Neural cell (in vitro differentiated cells): ENCODE measurements around the gene GPX3. TPM values are rescaled to one million over a fixed set of nuclear protein-coding genes. Genes with fewer than 3 reads are reported as not detected.

Source experiments
- H2AFZ ChIP-seq: fragments of 200-600, 300-800 bp; sonication (generic), shearing (Covaris generic); 2 replicates; pipeline ENCODE4 v1.6.0; 2014; ENCODE audit warnings: low read depth, mild to moderate bottlenecking, antibody characterized with exemption, low read length, moderate library complexity
- H3F3A ChIP-seq: fragments of 200-600 bp; shearing (Covaris generic); 2 replicates; pipeline ENCODE4 v1.6.1; 2016; ENCODE audit warnings: mild to moderate bottlenecking, moderate library complexity, mixed read lengths, antibody characterized with exemption, low read length; ENCODE audit not compliant: insufficient read depth, poor library complexity, severe bottlenecking
- H3K27ac ChIP-seq: fragments of 200-600, 300-800 bp; sonication (generic), shearing (Covaris generic); 2 replicates; pipeline ENCODE4 v1.5.1; 2014; ENCODE audit warnings: mild to moderate bottlenecking, low read length, moderate library complexity
- H3K27me3 ChIP-seq: fragments of 300-800, 200-600 bp; sonication (generic), shearing (Covaris generic); 2 replicates; pipeline ENCODE4 v1.6.0; 2014; ENCODE audit warnings: mild to moderate bottlenecking, low read depth, low read length, moderate library complexity; ENCODE audit not compliant: insufficient read depth
- H3K36me3 ChIP-seq: fragments of 300-800, 200-600 bp; sonication (generic), shearing (Covaris generic); 2 replicates; pipeline ENCODE4 v1.5.1; 2014; ENCODE audit warnings: mild to moderate bottlenecking, antibody characterized with exemption, low read length, moderate library complexity; ENCODE audit not compliant: insufficient read depth
- H3K4me2 ChIP-seq: fragments of 300-800, 200-600 bp; sonication (generic), shearing (Covaris generic); 2 replicates; pipeline ENCODE4 v1.6.0; 2014; ENCODE audit warnings: mild to moderate bottlenecking, low read length
- H3K4me3 ChIP-seq: fragments of 300-800, 200-600 bp; sonication (generic), shearing (Covaris generic); 2 replicates; pipeline ENCODE4 v1.5.1; 2014; ENCODE audit warnings: mild to moderate bottlenecking, low read length, moderate library complexity
- H3K79me2 ChIP-seq: fragments of 200-600 bp; shearing (Covaris generic); replicated peaks from 2 replicates; pipeline ENCODE4 v1.6.0; 2014; ENCODE audit warnings: mild to moderate bottlenecking, low read length, moderate library complexity; ENCODE audit not compliant: insufficient read depth
- H3K9ac ChIP-seq: fragments of 300-800, 200-600 bp; sonication (generic), shearing (Covaris generic); 2 replicates; pipeline ENCODE4 v1.6.1; 2016; ENCODE audit warnings: mild to moderate bottlenecking, low read length, mixed read lengths
- H3K9me2 ChIP-seq: fragments of 200-600 bp; shearing (Covaris generic); 2 replicates; pipeline ENCODE4 v1.6.1; 2016; ENCODE audit warnings: mild to moderate bottlenecking, low read length, mixed read lengths; ENCODE audit not compliant: insufficient read depth
- H3K9me3 ChIP-seq: fragments of 200-600, 300-800 bp; sonication (generic), shearing (Covaris generic); 2 replicates; pipeline ENCODE4 v1.6.1; 2016; ENCODE audit warnings: mild to moderate bottlenecking, mixed run types, low read length, moderate library complexity, mixed read lengths
- H4K20me1 ChIP-seq: fragments of 200-600 bp; shearing (Covaris generic); 2 replicates; pipeline ENCODE4 v1.6.1; 2016; ENCODE audit warnings: mild to moderate bottlenecking, mixed run types; ENCODE audit not compliant: insufficient read depth
- EP300 ChIP-seq: fragments of 450-650 bp; conservative IDR thresholded peaks from 2 replicates; pipeline ENCODE4 v1.6.1; 2014; ENCODE audit warnings: antibody characterized with exemption, mild to moderate bottlenecking, moderate library complexity; ENCODE audit not compliant: poor library complexity, severe bottlenecking
- EZH2 ChIP-seq: fragments of 200-600, 300-800 bp; shearing (Covaris generic), sonication (generic); IDR thresholded peaks from 2 replicates; pipeline ENCODE4 v1.6.1; 2014; ENCODE audit warnings: antibody characterized with exemption, low read length, borderline replicate concordance, mild to moderate bottlenecking; ENCODE audit not compliant: insufficient read depth, poor library complexity, severe bottlenecking
- MXI1 ChIP-seq: fragments of 450-650 bp; conservative IDR thresholded peaks from 2 replicates; pipeline ENCODE4 v1.6.1; 2014; ENCODE audit warnings: antibody characterized with exemption, mild to moderate bottlenecking; ENCODE audit not compliant: poor library complexity, severe bottlenecking
- POLR2AphosphoS5 ChIP-seq: IDR thresholded peaks from 2 replicates; pipeline ENCODE4 v1.6.1; 2012
- RAD21 ChIP-seq: fragments of 450-650 bp; conservative IDR thresholded peaks from 2 replicates; pipeline ENCODE4 v1.6.1; 2014; ENCODE audit warnings: antibody characterized with exemption, mild to moderate bottlenecking, moderate library complexity
- SMC3 ChIP-seq: fragments of 450-650 bp; conservative IDR thresholded peaks from 2 replicates; pipeline ENCODE4 v1.6.1; 2014; ENCODE audit warnings: antibody characterized with exemption, mild to moderate bottlenecking, moderate library complexity; ENCODE audit not compliant: poor library complexity
- TAF1 ChIP-seq: IDR thresholded peaks from 2 replicates; pipeline ENCODE4 v1.6.1; 2012; ENCODE audit warnings: low read depth
- polyA plus RNA-seq: library from polyadenylated mRNA; depleted of rRNA; stranded (reverse); fragments of >200 nt; gene quantifications from 2 replicates; pipeline ENCODE4 v1.2.3, GENCODE V29; 2014
- TF ChIP-seq, protein P1 (sequence below): fragments of 450-650 bp; IDR thresholded peaks from 2 replicates; pipeline ENCODE4 v1.5.1; 2014; ENCODE audit warnings: antibody characterized with exemption, mild to moderate bottlenecking, moderate library complexity; ENCODE audit not compliant: poor library complexity, severe bottlenecking
- TF ChIP-seq, protein P2 (sequence below): IDR thresholded peaks from 2 replicates; pipeline ENCODE4 v1.6.1; 2012; ENCODE audit warnings: borderline replicate concordance

The GPX3 gene
- polyA plus RNA-seq, 1 donor from 2014 or later = 4.0 TPM

DNA sequence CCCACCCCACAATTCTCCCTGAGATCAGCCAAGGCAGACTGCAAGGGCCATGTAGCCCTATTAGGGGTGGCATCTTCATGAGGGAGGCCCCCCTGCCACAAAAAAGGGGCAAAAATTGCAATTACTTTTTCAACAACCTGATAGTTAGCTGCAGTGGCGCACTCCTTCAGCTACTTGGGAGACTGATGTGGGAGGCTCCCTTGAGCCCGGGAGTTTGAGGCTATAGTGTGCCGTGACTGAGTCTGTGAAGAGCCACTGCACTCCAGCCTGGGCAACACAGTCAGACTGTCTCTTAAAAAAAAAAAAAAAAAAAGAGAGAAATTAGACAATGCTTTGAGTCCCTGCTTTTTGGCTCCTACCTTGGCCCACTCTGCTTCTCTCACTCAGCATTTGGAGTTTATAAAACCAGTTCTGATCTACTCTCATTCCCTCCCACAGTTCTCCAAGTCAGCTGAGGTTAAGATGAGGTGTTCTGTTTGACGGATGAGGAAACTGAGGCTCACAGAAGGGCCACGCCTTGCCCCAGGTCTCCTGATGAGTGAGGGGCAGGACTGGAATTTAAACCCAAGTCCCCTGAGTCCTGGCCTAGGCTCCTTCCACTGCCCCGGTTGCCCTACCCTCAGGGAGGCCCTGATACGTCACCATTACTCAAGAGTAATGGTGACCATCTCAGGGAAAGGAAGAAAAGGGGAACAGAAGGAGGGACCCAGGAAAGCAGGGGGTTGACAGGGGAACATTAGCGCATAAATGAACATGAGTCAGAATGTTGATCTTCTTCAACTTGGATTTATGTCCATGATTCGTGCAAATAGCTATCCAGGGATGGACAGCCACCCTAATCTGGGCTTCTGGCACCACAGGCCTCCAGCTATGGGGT, 9.0 kb downstream of the GPX3 start:
- H2AFZ ChIP-seq = no peak overlapping the region

GRCh38 chr5:151030056-151030336, 9.6 kb downstream of the GPX3 start:
- TF ChIP-seq, protein P1, sequence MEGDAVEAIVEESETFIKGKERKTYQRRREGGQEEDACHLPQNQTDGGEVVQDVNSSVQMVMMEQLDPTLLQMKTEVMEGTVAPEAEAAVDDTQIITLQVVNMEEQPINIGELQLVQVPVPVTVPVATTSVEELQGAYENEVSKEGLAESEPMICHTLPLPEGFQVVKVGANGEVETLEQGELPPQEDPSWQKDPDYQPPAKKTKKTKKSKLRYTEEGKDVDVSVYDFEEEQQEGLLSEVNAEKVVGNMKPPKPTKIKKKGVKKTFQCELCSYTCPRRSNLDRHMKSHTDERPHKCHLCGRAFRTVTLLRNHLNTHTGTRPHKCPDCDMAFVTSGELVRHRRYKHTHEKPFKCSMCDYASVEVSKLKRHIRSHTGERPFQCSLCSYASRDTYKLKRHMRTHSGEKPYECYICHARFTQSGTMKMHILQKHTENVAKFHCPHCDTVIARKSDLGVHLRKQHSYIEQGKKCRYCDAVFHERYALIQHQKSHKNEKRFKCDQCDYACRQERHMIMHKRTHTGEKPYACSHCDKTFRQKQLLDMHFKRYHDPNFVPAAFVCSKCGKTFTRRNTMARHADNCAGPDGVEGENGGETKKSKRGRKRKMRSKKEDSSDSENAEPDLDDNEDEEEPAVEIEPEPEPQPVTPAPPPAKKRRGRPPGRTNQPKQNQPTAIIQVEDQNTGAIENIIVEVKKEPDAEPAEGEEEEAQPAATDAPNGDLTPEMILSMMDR = no peak
- TF ChIP-seq, protein P2, sequence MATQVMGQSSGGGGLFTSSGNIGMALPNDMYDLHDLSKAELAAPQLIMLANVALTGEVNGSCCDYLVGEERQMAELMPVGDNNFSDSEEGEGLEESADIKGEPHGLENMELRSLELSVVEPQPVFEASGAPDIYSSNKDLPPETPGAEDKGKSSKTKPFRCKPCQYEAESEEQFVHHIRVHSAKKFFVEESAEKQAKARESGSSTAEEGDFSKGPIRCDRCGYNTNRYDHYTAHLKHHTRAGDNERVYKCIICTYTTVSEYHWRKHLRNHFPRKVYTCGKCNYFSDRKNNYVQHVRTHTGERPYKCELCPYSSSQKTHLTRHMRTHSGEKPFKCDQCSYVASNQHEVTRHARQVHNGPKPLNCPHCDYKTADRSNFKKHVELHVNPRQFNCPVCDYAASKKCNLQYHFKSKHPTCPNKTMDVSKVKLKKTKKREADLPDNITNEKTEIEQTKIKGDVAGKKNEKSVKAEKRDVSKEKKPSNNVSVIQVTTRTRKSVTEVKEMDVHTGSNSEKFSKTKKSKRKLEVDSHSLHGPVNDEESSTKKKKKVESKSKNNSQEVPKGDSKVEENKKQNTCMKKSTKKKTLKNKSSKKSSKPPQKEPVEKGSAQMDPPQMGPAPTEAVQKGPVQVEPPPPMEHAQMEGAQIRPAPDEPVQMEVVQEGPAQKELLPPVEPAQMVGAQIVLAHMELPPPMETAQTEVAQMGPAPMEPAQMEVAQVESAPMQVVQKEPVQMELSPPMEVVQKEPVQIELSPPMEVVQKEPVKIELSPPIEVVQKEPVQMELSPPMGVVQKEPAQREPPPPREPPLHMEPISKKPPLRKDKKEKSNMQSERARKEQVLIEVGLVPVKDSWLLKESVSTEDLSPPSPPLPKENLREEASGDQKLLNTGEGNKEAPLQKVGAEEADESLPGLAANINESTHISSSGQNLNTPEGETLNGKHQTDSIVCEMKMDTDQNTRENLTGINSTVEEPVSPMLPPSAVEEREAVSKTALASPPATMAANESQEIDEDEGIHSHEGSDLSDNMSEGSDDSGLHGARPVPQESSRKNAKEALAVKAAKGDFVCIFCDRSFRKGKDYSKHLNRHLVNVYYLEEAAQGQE = no peak
- TF ChIP-seq EP300 (no peak), POLR2AphosphoS5 (no peak), SMC3 (no peak), RAD21 (no peak), EZH2 (no peak), TAF1 (no peak), MXI1 (no peak)
- no peak overlapping the region for H3K4me3 ChIP-seq
- H3K9me2 ChIP-seq = no peaks in the 10 kb centered on the region
- H3K27me3 ChIP-seq = no peaks in the 10 kb centered on the region
- no peak overlapping the region for H2AFZ ChIP-seq
- H3K4me2 ChIP-seq = no peak overlapping the region
- H3K79me2 ChIP-seq = no peaks in the 10 kb centered on the region
- no peaks in the 10 kb centered on the region for H3F3A ChIP-seq
- no peak overlapping the region for H3K27ac ChIP-seq
- no peaks in the 10 kb centered on the region for H3K9me3 ChIP-seq
- no peak overlapping the region for H3K9ac ChIP-seq
- H4K20me1 ChIP-seq = no peaks in the 10 kb centered on the region
- no peaks in the 10 kb centered on the region for H3K36me3 ChIP-seq

More for the DNA sequence above, 9.0 kb downstream of the GPX3 start:
- TF ChIP-seq, protein P2 = no peak
- TF ChIP-seq TAF1 (no peak), EZH2 (no peak), RAD21 (no peak), EP300 (no peak), SMC3 (no peak), MXI1 (no peak), POLR2AphosphoS5 (no peak)
- TF ChIP-seq, protein P1 = no peak
- no peaks in the 10 kb centered on the region for H4K20me1 ChIP-seq
- no peaks in the 10 kb centered on the region for H3K36me3 ChIP-seq
- H3K27ac ChIP-seq = no peak overlapping the region
- no peak overlapping the region for H3K4me3 ChIP-seq
- H3K9me2 ChIP-seq = no peaks in the 10 kb centered on the region
- H3K9ac ChIP-seq = no peak overlapping the region
- H3K79me2 ChIP-seq = no peaks in the 10 kb centered on the region
- H3K27me3 ChIP-seq = no peaks in the 10 kb centered on the region
- no peaks in the 10 kb centered on the region for H3K9me3 ChIP-seq
- no peak overlapping the region for H3K4me2 ChIP-seq
- H3F3A ChIP-seq = no peaks in the 10 kb centered on the region
